Keratinocyte (primary cell): ENCODE results near the gene SHCBP1L. TPM values are rescaled to one million over a fixed set of nuclear protein-coding genes. Genes with fewer than 3 reads are reported as not detected.

Experiments
- DNase-seq: peaks from one replicate; pipeline ENCODE4 v3.0.0-alpha.2; 2011; ENCODE audit warnings: low read depth, missing footprints, low spot score
- FAIRE-seq: peaks from 2 replicates; lab custom pipeline; 2011; peaks lifted over from hg19 to GRCh38; lab: Jason Lieb, UNC
- H2AFZ ChIP-seq: 2 replicates; pipeline ENCODE4 v1.6.0; 2012; ENCODE audit warnings: low read length, control low read depth, inconsistent platforms; ENCODE audit not compliant: control insufficient read depth
- H3K27ac ChIP-seq: 2 replicates; pipeline ENCODE4 v1.5.1; 2011; ENCODE audit warnings: low read length; ENCODE audit not compliant: control insufficient read depth, insufficient read depth
- H3K27me3 ChIP-seq: 3 replicates; pipeline ENCODE4 v1.6.0; 2011; ENCODE audit warnings: low read length; ENCODE audit not compliant: control insufficient read depth, insufficient read depth; ENCODE audit errors: extremely low read depth
- H3K36me3 ChIP-seq, 2 experiments: 2 replicates in 1 of 2; 3 replicates in 1 of 2; pipeline ENCODE4 v1.5.1; 2011; ENCODE audit warnings: low read length in 2 of 2, mild to moderate bottlenecking in 1 of 2; ENCODE audit not compliant: control insufficient read depth in 2 of 2, insufficient read depth in 2 of 2; ENCODE audit errors: extremely low read depth in 1 of 2
- H3K4me1 ChIP-seq: 3 replicates; pipeline ENCODE4 v1.5.1; 2011; ENCODE audit warnings: low read length; ENCODE audit not compliant: control insufficient read depth, insufficient read depth; ENCODE audit errors: extremely low read depth
- H3K4me2 ChIP-seq: 3 replicates; pipeline ENCODE4 v1.6.0; 2011; ENCODE audit warnings: low read depth, low read length; ENCODE audit not compliant: control insufficient read depth, insufficient read depth; ENCODE audit errors: extremely low read depth
- H3K4me3 ChIP-seq, 3 experiments: fragments of 200-600 bp in 1 of 3; sonication (generic) in 1 of 3; 2 replicates in 2 of 3; 3 replicates in 1 of 3; pipeline ENCODE4 v1.5.1; 2011 to 2016; ENCODE audit warnings: low read length in 3 of 3, mild to moderate bottlenecking in 3 of 3, control low read depth in 2 of 3, inconsistent platforms in 1 of 3, low read depth in 1 of 3, mixed read lengths in 1 of 3, mixed run types in 1 of 3, moderate library complexity in 1 of 3; ENCODE audit not compliant: control insufficient read depth in 2 of 3, insufficient read depth in 2 of 3; ENCODE audit errors: extremely low read depth in 1 of 3
- H3K79me2 ChIP-seq: 2 replicates; pipeline ENCODE4 v1.6.0; 2012; ENCODE audit warnings: low read length; ENCODE audit not compliant: control insufficient read depth, insufficient read depth
- H3K9ac ChIP-seq: 3 replicates; pipeline ENCODE4 v1.6.0; 2011; ENCODE audit warnings: low read length; ENCODE audit not compliant: control insufficient read depth, insufficient read depth; ENCODE audit errors: extremely low read depth
- H3K9me1 ChIP-seq: 3 replicates; pipeline ENCODE4 v1.6.0; 2011; ENCODE audit warnings: low read length; ENCODE audit not compliant: control insufficient read depth, insufficient read depth; ENCODE audit errors: extremely low read depth
- H3K9me3 ChIP-seq: 2 replicates; pipeline ENCODE4 v1.5.1; 2012; ENCODE audit warnings: low read depth, low read length; ENCODE audit not compliant: control insufficient read depth
- H4K20me1 ChIP-seq: 3 replicates; pipeline ENCODE4 v1.6.0; 2011; ENCODE audit warnings: low read length; ENCODE audit not compliant: control insufficient read depth, insufficient read depth; ENCODE audit errors: extremely low read depth
- EZH2 ChIP-seq: IDR thresholded peaks from one replicate; pipeline ENCODE4 v1.6.1; 2012; ENCODE audit warnings: inconsistent platforms, mild to moderate bottlenecking, low read length, moderate library complexity
- dilution Hi-C: fragments of 300-500 bp; cut with MboI; formaldehyde crosslinking; loops from one replicate; pipeline ENCODE4 v1.7.0; 2020; ENCODE audit warnings: low sequenced_read_pairs; ENCODE audit not compliant: extremely low pct_ligation_motif_present
- polyA plus RNA-seq, 5 experiments: library from polyadenylated mRNA; depleted of rRNA in 3 of 5; stranded (reverse) in 3 of 5; stranded (forward) in 1 of 5; unstranded in 1 of 5; fragments of >200 nt; gene quantifications; 1 replicate in 1 of 5; 2 replicates in 3 of 5; 3 replicates in 1 of 5; pipeline versions ENCODE4 v1.2.1 to v1.2.3, GENCODE V29; 2011 to 2012; ENCODE audit warnings: missing spikeins in 2 of 5, low read depth in 1 of 5, low replicate concordance in 1 of 5
- TF ChIP-seq, protein P1 (sequence below), 3 experiments: IDR thresholded peaks in 1 of 3; conservative IDR thresholded peaks in 1 of 3; optimal IDR thresholded peaks in 1 of 3; 2 replicates in 2 of 3; 3 replicates in 1 of 3; pipeline versions ENCODE3 to v1.5.1; 2011; ENCODE audit warnings: low read length in 3 of 3, mild to moderate bottlenecking in 3 of 3, moderate library complexity in 2 of 3, control low read depth in 1 of 3, inconsistent platforms in 1 of 3; ENCODE audit not compliant: insufficient read depth in 2 of 3; ENCODE audit errors: extremely low read depth in 1 of 3

Gene SHCBP1L
- polyA plus RNA-seq, 1 donor (not counting 4 experiments of a cell fraction or from before 2014, with no cell fraction given) = not detected

DNA sequence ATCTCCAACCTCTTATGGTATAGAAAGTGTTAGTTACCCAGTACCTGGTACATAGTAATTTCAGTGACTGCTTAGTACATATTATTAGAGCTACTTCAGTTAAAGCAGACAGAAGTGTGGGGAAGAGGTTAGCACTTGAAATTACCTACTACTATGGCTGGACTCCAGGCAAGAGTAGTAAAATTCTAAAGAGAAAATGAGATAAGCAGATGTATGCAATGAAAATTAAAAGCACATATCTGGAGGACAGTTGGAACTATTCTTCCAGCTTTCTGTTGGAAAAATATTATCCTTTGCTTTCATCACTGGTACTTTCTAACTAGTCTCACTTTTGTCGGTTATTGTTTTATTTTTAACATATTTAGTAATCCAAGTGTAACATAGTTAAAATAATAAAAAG is 90.1 kb downstream of the SHCBP1L start:
- no peak overlapping the region for H3K4me3 ChIP-seq
- no peaks in the 10 kb centered on the region for H3K9me3 ChIP-seq
- H4K20me1 ChIP-seq = no peaks in the 10 kb centered on the region
- H3K9me1 ChIP-seq = no peaks in the 10 kb centered on the region
- dilution Hi-C loops = no loop called here
- H3K4me1 ChIP-seq = no peaks in the 10 kb centered on the region
- H2AFZ ChIP-seq = no peak overlapping the region
- no peak overlapping the region for H3K4me2 ChIP-seq
- no peak overlapping the region for H3K27ac ChIP-seq
- H3K79me2 ChIP-seq = peaks cover 20% of the 10 kb centered on the region
- H3K36me3 ChIP-seq = peaks cover 31 to 77% of the 10 kb centered on the region in 2 experiments
- TF ChIP-seq EZH2 = no peak
- FAIRE-seq (no peak), DNase-seq (no peak)
- H3K27me3 ChIP-seq = no peaks in the 10 kb centered on the region
- H3K9ac ChIP-seq = no peak overlapping the region

DNA sequence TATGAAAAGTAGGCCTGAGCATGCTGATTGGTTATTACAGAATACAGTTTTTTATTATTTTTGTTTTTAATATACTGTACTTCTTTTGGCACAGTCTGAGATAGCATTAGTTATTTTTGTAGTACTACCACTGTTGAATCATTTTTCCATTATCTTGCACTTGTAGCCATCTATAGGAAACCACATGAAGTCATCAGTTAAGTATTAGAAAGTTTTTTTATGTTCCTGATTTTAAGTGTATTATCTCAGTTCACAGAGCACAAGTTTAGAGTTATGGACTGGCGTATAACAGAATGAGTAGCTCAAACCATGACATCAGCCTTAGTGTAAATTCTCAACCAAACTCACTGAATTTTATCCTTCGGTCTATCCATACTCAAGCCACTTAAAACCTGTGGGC is 91.0 kb downstream of the SHCBP1L start:
- no peaks in the 10 kb centered on the region for H3K9me3 ChIP-seq
- dilution Hi-C loops = no loop called here
- H3K4me1 ChIP-seq = no peaks in the 10 kb centered on the region
- H3K4me3 ChIP-seq = no peak overlapping the region
- no peaks in the 10 kb centered on the region for H4K20me1 ChIP-seq
- no peak overlapping the region for H2AFZ ChIP-seq
- DNase-seq = no peak
- no peak for FAIRE-seq
- no peak overlapping the region for H3K4me2 ChIP-seq
- H3K27ac ChIP-seq = no peak overlapping the region
- H3K79me2 ChIP-seq = peaks cover 20% of the 10 kb centered on the region
- H3K9ac ChIP-seq = no peak overlapping the region
- no peaks in the 10 kb centered on the region for H3K9me1 ChIP-seq
- TF ChIP-seq EZH2 = no peak
- TF ChIP-seq, protein P1, sequence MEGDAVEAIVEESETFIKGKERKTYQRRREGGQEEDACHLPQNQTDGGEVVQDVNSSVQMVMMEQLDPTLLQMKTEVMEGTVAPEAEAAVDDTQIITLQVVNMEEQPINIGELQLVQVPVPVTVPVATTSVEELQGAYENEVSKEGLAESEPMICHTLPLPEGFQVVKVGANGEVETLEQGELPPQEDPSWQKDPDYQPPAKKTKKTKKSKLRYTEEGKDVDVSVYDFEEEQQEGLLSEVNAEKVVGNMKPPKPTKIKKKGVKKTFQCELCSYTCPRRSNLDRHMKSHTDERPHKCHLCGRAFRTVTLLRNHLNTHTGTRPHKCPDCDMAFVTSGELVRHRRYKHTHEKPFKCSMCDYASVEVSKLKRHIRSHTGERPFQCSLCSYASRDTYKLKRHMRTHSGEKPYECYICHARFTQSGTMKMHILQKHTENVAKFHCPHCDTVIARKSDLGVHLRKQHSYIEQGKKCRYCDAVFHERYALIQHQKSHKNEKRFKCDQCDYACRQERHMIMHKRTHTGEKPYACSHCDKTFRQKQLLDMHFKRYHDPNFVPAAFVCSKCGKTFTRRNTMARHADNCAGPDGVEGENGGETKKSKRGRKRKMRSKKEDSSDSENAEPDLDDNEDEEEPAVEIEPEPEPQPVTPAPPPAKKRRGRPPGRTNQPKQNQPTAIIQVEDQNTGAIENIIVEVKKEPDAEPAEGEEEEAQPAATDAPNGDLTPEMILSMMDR (optimal IDR thresholded peaks at IDR 0.05 in 1 of 3, IDR thresholded peaks at IDR 0.05 in 1 of 3, conservative IDR thresholded peaks at IDR 0.05 in 1 of 3; ENCODE audit: extremely low read depth in 1 of 3, insufficient read depth in 2 of 3, low read length in 3 of 3) = no peak
- no peaks in the 10 kb centered on the region for H3K27me3 ChIP-seq
- peaks cover 34 to 71% of the 10 kb centered on the region in 2 experiments for H3K36me3 ChIP-seq

DNA sequence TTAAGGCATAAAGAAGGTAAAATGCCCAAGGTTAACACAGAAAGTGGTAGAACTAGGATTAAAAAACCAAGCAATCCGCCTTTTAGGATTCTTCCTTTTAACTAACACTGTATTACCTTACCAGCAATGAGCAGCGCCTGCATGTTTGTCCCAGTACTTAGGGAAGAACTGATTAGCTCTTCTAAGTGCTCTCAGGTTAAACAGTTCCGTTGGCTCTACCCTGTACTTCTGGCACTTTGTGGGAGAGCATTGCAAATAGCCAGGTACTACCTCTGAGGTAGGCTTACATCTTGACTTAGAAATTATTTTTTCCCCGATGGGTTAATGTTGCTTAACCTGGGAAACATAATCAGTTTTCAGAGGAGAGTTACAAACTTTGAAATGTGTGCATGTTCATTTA is 92.3 kb downstream of the SHCBP1L start:
- H3K9me1 ChIP-seq = no peaks in the 10 kb centered on the region
- no peaks in the 10 kb centered on the region for H4K20me1 ChIP-seq
- no peaks in the 10 kb centered on the region for H3K27me3 ChIP-seq
- TF ChIP-seq, protein P1 (optimal IDR thresholded peaks at IDR 0.05 in 1 of 3, IDR thresholded peaks at IDR 0.05 in 1 of 3, conservative IDR thresholded peaks at IDR 0.05 in 1 of 3; ENCODE audit: extremely low read depth in 1 of 3, insufficient read depth in 2 of 3, low read length in 3 of 3) = no peak
- TF ChIP-seq EZH2 = no peak
- H2AFZ ChIP-seq = no peak overlapping the region
- H3K9ac ChIP-seq = no peak overlapping the region
- H3K9me3 ChIP-seq = no peaks in the 10 kb centered on the region
- FAIRE-seq = no peak
- H3K4me1 ChIP-seq = no peaks in the 10 kb centered on the region
- no peak for DNase-seq
- dilution Hi-C loops = no loop called here
- H3K36me3 ChIP-seq = peaks cover 31 to 71% of the 10 kb centered on the region in 2 experiments
- H3K4me3 ChIP-seq = no peak overlapping the region
- no peak overlapping the region for H3K27ac ChIP-seq
- peaks cover 20% of the 10 kb centered on the region for H3K79me2 ChIP-seq
- no peak overlapping the region for H3K4me2 ChIP-seq
